OCI-LY7 (cell line): ENCODE data around the gene EMSY. TPM values are rescaled to one million over a fixed set of nuclear protein-coding genes. Genes with fewer than 3 reads are reported as not detected.
A peak's percentile ranks its signal among the peaks of the same experiment; 100 is the strongest.

Experiments
- BruUV-seq: library from RNA; stranded (reverse); fragments of 400-500 nt; replicated peaks from 2 replicates; lab custom pipeline; 2021; lab: Mats Ljungman, UMichigan
- CTCF ChIA-PET: fragments of 300-600 bp; sonication (Branson Sonifier 250); formaldehyde crosslinking; loops from one replicate; lab custom pipeline; 2022; ENCODE audit warnings: antibody characterized with exemption; ENCODE audit not compliant: unreplicated experiment; lab: Charles Lee
- POLR2A ChIA-PET: fragments of 300-600 bp; sonication (Branson Sonifier 250); formaldehyde crosslinking; loops from one replicate; lab custom pipeline; 2022; ENCODE audit warnings: antibody characterized with exemption; lab: Charles Lee
- DNase-seq: peaks from one replicate; pipeline ENCODE4 v3.0.0-alpha.2; 2015; ENCODE audit warnings: low spot score
- H2AFZ ChIP-seq: fragments of 200-600 bp; sonication (generic), shearing (Covaris generic); 2 replicates; pipeline ENCODE4 v1.6.1; 2014; ENCODE audit warnings: mild to moderate bottlenecking, antibody characterized with exemption, low read length, moderate library complexity
- H3K27ac ChIP-seq: fragments of 200-600 bp; sonication (generic); 2 replicates; pipeline ENCODE4 v1.5.1; 2014; ENCODE audit warnings: mixed run types, low read depth, mild to moderate bottlenecking, moderate library complexity, low read length, inconsistent platforms; ENCODE audit not compliant: poor library complexity, severe bottlenecking
- H3K36me3 ChIP-seq: fragments of 200-600 bp; sonication (generic); 2 replicates; pipeline ENCODE4 v1.6.1; 2014; ENCODE audit warnings: mild to moderate bottlenecking, antibody characterized with exemption, low read length, moderate library complexity, mixed read lengths; ENCODE audit not compliant: insufficient read depth
- H3K4me1 ChIP-seq: fragments of 200-600 bp; sonication (generic); 2 replicates; pipeline ENCODE4 v1.5.1; 2014; ENCODE audit warnings: mild to moderate bottlenecking, low read length; ENCODE audit not compliant: insufficient read depth, poor library complexity, severe bottlenecking
- H3K4me2 ChIP-seq: fragments of 200-600 bp; sonication (generic); 2 replicates; pipeline ENCODE4 v1.6.1; 2014; ENCODE audit warnings: mild to moderate bottlenecking, low read length
- H3K4me3 ChIP-seq: fragments of 200-600 bp; sonication (generic); 2 replicates; pipeline ENCODE4 v1.5.1; 2014; ENCODE audit warnings: mild to moderate bottlenecking, low read depth, low read length; ENCODE audit not compliant: poor library complexity, severe bottlenecking
- H3K79me2 ChIP-seq: fragments of 200-600 bp; sonication (generic); 2 replicates; pipeline ENCODE4 v1.6.1; 2016; ENCODE audit warnings: low read depth, mild to moderate bottlenecking, low read length, moderate library complexity, mixed read lengths; ENCODE audit not compliant: insufficient read depth
- H3K9me2 ChIP-seq: fragments of 200-600 bp; sonication (generic); 2 replicates; pipeline ENCODE4 v1.6.1; 2016; ENCODE audit warnings: mild to moderate bottlenecking, low read length, mixed read lengths; ENCODE audit not compliant: insufficient read depth
- H3K9me3 ChIP-seq: fragments of 200-600 bp; sonication (generic); 2 replicates; pipeline ENCODE4 v1.6.1; 2014; ENCODE audit warnings: mild to moderate bottlenecking, mixed run types, low read length, mixed read lengths
- H4K20me1 ChIP-seq: fragments of 200-600 bp; sonication (generic); 2 replicates; pipeline ENCODE4 v1.6.1; 2014; ENCODE audit warnings: mild to moderate bottlenecking, antibody characterized with exemption, low read length, moderate library complexity, mixed read lengths; ENCODE audit not compliant: insufficient read depth
- CTCF ChIP-seq: fragments of 200-600 bp; sonication (generic); conservative IDR thresholded peaks from 2 replicates; pipeline ENCODE4 v1.5.1; 2014; ENCODE audit warnings: mild to moderate bottlenecking, antibody characterized with exemption, low read length, moderate library complexity, mixed read lengths
- EZH2phosphoT487 ChIP-seq: fragments of 200-600 bp; sonication (generic); IDR thresholded peaks from 2 replicates; pipeline ENCODE4 v1.6.1; 2018; ENCODE audit warnings: low read depth, borderline replicate concordance, mild to moderate bottlenecking, mixed run types, antibody characterized with exemption, low read length, moderate library complexity, mixed read lengths
- intact Hi-C: fragments of 100-400 bp; cut with micrococcal nuclease; formaldehyde crosslinking; loops from one replicate; pipeline ENCODE4 v1.10.0; 2022; ENCODE audit not compliant: unreplicated experiment
- total RNA-seq, 2 experiments: library from RNA; depleted of rRNA in 1 of 2; stranded (reverse); fragments of >200 nt in 1 of 2; shearing (Covaris generic) in 1 of 2; gene quantifications; 2 replicates each; pipeline ENCODE4 v1.2.3, GENCODE V29; 2014 to 2022

The EMSY gene
- total RNA-seq, 2 experiments from 2014 or later, result 26.3 to 29.8 TPM

- intact Hi-C loops, result loop anchor here (5.0 to 10.0 kb wide), 2 partner anchors 229 to 1551 kb away; partner anchors contain the start of genes INTS4 and LRRC32
- POLR2A ChIA-PET, result interaction anchor here (1.0 to 1.2 kb wide), 2 partner anchors 9 to 26 kb away, joined by 3 to 4 read pairs; no protein-coding TSS in a partner anchor
- H3K4me1 ChIP-seq, result peaks cover 19% of the 10 kb centered on the region
Observed at GRCh38 chr11:76443268-76443980, 1.4 kb upstream of the EMSY start.

GRCh38 chr11:76444065-76444383 is 794 bp upstream of the EMSY start:
- ChIA-PET POLR2A (interaction anchor here (1.0 to 1.2 kb wide), 2 partner anchors 10 kb away, joined by 3 to 4 read pairs; no protein-coding TSS in a partner anchor), CTCF (interaction anchor here (0.5 kb wide), 1 partner anchor 859 kb away, joined by 4 read pairs; no protein-coding TSS in a partner anchor)
- Histone ChIP-seq H3K9me3 (no peaks in the 10 kb centered on the region), H2AFZ (peak overlapping the region; percentile 93), H3K27ac (peak overlapping the region; percentile 64), H3K4me1 (peaks cover 19% of the 10 kb centered on the region), H3K9me2 (no peaks in the 10 kb centered on the region), H3K4me2 (peak overlapping the region; percentile 92), H3K4me3 (peak overlapping the region; percentile 99), H3K79me2 (peaks cover 38% of the 10 kb centered on the region), H4K20me1 (peaks cover 12% of the 10 kb centered on the region; the same call in 1 of the 2 replicates), H3K36me3 (peaks cover 31% of the 10 kb centered on the region)
- TF ChIP-seq CTCF (no peak), EZH2phosphoT487 (no peak)
- intact Hi-C loops, result loop anchor here (1.0 to 10.0 kb wide), 4 partner anchors 63 to 1551 kb away; partner anchors contain the start of genes GVQW3, INTS4, LRRC32 and THAP12
- DNase-seq, result peak; percentile 10
- BruUV-seq, result TSS peak; percentile 91

More at GRCh38 chr11:76443268-76443980, 1.4 kb upstream of the EMSY start:
- BruUV-seq, result no TSS peak
- H3K79me2 ChIP-seq, result peaks cover 38% of the 10 kb centered on the region
- H3K9me2 ChIP-seq, result no peaks in the 10 kb centered on the region
- CTCF ChIA-PET, result no interaction called here
- peak overlapping the region; percentile 92 for H3K4me2 ChIP-seq
- no peaks in the 10 kb centered on the region for H3K9me3 ChIP-seq
- peak overlapping the region; percentile 64 for H3K27ac ChIP-seq
- H3K36me3 ChIP-seq, result peaks cover 30% of the 10 kb centered on the region
- peaks cover 12% of the 10 kb centered on the region; the same call in 1 of the 2 replicates for H4K20me1 ChIP-seq
- peak overlapping the region; percentile 99 for H3K4me3 ChIP-seq
- TF ChIP-seq EZH2phosphoT487, result no peak
- TF ChIP-seq CTCF, result no peak
- no peak for DNase-seq
- peak overlapping the region; percentile 93 for H2AFZ ChIP-seq
